Measurements from ENCODE around the gene TEX29.

TEX29 gene

DNA sequence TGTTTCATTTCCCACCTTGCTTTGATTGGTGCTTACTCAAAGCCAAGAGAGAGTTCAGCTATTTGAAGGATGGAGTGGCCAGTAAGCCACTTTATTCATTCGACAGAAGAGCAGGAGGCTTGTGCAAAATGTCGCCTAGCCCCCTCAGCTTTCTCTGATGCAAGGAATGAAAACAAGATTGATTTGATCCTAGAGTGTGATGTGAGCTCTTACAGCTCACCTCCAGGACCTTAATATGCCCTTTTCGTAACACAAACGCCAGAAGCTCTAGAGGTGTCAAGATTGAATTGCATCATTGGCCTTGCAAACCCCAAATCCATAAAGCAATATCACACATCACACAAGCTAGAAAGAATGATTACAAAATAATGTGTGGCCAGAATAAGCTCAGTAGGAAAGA is 36.4 kb downstream of the TEX29 start:
- TF ChIP-seq, protein P1, sequence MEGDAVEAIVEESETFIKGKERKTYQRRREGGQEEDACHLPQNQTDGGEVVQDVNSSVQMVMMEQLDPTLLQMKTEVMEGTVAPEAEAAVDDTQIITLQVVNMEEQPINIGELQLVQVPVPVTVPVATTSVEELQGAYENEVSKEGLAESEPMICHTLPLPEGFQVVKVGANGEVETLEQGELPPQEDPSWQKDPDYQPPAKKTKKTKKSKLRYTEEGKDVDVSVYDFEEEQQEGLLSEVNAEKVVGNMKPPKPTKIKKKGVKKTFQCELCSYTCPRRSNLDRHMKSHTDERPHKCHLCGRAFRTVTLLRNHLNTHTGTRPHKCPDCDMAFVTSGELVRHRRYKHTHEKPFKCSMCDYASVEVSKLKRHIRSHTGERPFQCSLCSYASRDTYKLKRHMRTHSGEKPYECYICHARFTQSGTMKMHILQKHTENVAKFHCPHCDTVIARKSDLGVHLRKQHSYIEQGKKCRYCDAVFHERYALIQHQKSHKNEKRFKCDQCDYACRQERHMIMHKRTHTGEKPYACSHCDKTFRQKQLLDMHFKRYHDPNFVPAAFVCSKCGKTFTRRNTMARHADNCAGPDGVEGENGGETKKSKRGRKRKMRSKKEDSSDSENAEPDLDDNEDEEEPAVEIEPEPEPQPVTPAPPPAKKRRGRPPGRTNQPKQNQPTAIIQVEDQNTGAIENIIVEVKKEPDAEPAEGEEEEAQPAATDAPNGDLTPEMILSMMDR (IDR thresholded peaks at IDR 0.05; ENCODE audit: extremely low read depth, missing control alignments), result no peak
- no peak for DNase-seq (ENCODE audit: low spot score)

DNA sequence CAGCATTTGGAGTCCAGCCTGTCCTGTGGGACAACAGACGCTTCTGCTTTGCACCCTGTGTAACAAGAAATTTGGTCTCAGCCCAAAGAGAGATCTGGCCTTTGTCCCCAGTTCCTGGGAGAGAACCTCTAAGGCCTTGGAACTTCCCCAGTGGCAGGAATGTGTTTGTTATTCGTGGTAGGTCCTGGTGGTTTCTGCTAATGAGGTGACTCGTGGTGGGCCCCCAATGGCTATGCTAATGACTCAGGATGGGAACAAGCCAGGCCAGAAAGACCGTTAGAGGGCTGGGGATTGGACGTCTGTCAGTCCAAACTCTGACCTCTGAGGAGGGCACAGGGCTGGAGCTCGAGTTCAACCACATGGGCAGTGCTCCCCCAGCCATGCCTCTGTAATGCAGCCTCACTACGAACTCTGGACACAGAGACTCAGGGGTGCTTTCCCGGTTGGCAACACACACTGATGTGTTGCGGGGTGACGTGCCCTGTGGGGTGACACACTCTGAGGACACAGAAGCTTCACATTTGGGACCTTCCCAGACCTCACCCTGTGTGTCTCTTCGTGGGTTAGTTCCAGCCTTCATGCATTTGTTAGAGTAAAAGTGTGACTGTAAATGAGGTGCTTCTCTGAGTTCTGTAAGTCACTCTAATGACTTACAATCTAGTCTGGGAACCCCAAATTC is 38.9 kb downstream of the TEX29 start:
- no peak for DNase-seq (ENCODE audit: low spot score)

DNA sequence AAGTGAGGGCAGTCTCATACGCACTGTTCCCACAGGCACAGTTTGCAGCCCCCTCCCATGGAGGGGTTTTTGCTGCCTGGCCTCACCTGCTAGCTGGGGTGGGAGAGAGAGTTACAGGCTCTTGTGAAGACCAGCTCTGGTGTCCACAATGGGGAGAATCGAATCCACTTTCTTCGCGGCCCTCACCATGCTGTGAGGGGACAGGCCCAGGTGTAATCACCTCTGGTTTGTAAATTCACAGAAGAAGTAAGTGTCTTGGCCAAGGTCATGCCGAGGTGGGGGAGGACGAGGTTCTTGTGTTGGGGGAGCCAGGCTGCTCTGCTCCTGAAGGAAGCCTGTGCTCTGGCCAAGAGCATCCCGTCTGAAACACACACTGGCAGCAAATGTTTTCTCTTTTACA is 39.5 kb downstream of the TEX29 start:
- TF ChIP-seq, protein P1 (IDR thresholded peaks at IDR 0.05; ENCODE audit: extremely low read depth, missing control alignments), result no peak

More for the DNA sequence above, 38.9 kb downstream of the TEX29 start:
- TF ChIP-seq, protein P1 (IDR thresholded peaks at IDR 0.05; ENCODE audit: extremely low read depth, missing control alignments), result no peak

DNA sequence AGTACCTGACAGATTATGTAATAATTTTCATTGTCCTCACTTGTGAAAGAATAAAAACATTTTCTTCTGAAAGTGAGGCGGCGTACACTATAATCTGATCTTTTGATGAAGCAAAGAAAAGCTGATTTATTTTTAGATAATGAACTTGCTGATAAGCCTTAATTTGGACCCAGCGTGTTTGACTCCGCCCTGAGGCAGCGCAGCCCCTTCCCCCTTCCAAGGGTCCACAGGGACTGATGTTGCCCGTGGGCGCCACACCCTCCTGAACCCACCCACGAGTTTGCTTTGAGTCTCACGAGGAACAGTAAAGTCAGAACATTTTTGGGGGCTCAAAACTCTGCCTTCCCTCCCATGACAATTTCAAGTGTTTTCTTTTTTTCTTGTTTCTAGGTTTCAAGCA is 40.0 kb downstream of the TEX29 start:
- TF ChIP-seq, protein P1 (IDR thresholded peaks at IDR 0.05; ENCODE audit: extremely low read depth, missing control alignments), result no peak
- DNase-seq (ENCODE audit: low spot score), result no peak

More for the DNA sequence above, 39.5 kb downstream of the TEX29 start:
- no peak for DNase-seq (ENCODE audit: low spot score)

DNA sequence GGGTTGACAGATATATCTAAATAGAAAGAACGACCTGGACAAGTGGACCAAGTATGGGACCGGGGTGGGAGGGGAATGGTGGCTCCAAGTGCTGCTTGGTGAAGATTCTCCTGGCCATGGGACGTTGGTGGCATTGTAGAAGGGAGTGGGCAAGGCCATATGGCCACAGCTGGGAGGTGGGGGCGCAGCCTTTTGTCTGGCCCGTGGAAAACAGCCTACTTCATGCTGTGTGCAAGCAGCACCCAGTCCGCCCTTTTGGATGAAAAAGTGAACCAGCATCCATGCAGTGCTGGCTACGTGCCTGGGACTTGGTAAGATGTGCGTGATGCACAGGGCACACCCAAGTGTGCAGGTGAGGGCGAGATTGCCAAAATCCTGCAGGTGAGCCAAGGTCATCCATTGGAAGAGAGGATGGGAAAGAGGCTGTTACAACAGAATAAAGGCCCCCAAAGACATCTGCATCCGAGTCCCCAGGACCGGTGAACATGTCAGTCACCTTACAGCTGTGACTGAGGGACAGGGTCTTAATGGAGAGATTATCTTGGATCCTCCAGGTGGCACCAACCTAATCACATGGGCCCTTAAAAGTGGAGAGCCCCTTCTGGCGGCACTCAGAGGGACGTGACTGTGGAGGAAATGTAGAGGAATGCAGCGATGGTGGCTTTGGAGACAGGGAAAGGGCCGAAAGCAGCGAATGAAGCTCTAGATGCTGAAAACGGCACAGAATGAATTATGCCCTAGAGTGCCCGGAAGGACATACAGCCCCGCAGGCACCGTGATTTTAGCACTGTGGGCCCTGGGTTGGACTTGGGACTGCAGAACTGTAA is 40.8 kb downstream of the TEX29 start:
- TF ChIP-seq, protein P1 (IDR thresholded peaks at IDR 0.05; ENCODE audit: extremely low read depth, missing control alignments), result no peak
- no peak for DNase-seq (ENCODE audit: low spot score)

DNA sequence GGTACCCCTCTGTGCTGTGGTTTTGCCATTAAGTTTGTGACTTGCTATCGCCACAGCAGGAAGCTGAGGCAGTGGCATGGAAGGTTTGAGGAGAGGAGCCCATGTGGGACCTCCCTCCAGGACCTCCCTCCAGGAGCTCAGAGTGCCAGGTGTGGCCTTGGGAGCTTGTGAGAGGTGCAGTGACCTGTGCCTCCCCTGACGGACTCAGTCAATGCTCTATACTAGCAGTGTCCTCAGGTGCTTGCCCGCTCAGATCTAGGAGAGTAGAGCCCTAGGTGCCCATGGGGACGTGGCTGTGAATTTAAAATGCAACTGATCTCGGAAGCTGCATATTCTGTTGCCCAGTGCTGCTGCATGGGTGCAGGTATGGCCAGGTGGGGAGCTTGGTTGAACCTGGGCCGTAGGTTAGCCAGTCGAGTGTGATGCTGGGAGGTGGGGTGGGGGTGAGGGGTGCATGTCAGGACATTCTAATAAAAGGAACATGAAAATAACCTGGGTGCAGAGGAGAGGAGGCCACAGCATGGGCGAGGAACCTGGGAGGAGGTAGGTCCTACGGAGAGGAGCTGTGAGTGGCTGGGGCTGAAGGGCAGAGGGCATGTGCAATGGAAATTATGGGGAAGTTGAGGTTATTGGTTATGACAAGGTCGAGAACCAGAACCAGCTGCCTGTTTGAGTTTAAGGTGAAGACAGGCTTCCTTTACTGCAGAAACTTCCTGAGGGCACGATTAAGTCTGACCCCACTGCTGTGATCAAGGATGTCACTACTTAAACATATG is 41.6 kb downstream of the TEX29 start:
- TF ChIP-seq, protein P1 (IDR thresholded peaks at IDR 0.05; ENCODE audit: extremely low read depth, missing control alignments), result no peak
- no peak for DNase-seq (ENCODE audit: low spot score)

Data from GM20000 (cell line).